H1 (cell line): Measurements from ENCODE around the gene JAKMIP1. TPM values are rescaled to one million over a fixed set of nuclear protein-coding genes. Genes with fewer than 3 reads are reported as not detected.

Experiments
- CHD2 ChIP-seq: IDR thresholded peaks from 2 replicates; pipeline ENCODE4 v1.6.1; 2012; ENCODE audit warnings: low read length, improper control_type of control experiment
- NANOG ChIP-seq: IDR thresholded peaks from 2 replicates; pipeline ENCODE4 v1.6.1; 2011; ENCODE audit warnings: low read length, low read depth, mild to moderate bottlenecking, inconsistent platforms; ENCODE audit not compliant: insufficient read depth, poor library complexity, severe bottlenecking
- SP1 ChIP-seq: IDR thresholded peaks from 2 replicates; pipeline ENCODE4 v1.6.1; 2011; ENCODE audit warnings: low read depth, low read length
- polyA plus RNA-seq, 7 experiments: library from polyadenylated mRNA; depleted of rRNA in 3 of 7; stranded (reverse) in 5 of 7; unstranded in 2 of 7; fragments of >200 nt in 5 of 7; fragments of 200-250 nt in 2 of 7; gene quantifications; 1 replicate in 5 of 7; 2 replicates in 1 of 7; 4 replicates in 1 of 7; pipeline versions ENCODE4 v1.2.1 to v1.2.3, GENCODE V29; 2011 to 2013; ENCODE audit warnings: missing spikeins in 2 of 7, mixed read lengths in 2 of 7
- total RNA-seq: library from RNA; stranded (reverse); fragmentation: NEBNext Ultra II Directional; extraction: Animal tissue kit (Norgen Biotek cat#: 25700); gene quantifications from 2 replicates; pipeline ENCODE4 v1.2.1, GENCODE V29; 2021

Gene JAKMIP1
- total and polyA plus RNA-seq, 2 of the 8 experiments (the other 6 are each of a cell fraction or from before 2014, with no cell fraction given): 2.5 to 4.4 TPM

DNA sequence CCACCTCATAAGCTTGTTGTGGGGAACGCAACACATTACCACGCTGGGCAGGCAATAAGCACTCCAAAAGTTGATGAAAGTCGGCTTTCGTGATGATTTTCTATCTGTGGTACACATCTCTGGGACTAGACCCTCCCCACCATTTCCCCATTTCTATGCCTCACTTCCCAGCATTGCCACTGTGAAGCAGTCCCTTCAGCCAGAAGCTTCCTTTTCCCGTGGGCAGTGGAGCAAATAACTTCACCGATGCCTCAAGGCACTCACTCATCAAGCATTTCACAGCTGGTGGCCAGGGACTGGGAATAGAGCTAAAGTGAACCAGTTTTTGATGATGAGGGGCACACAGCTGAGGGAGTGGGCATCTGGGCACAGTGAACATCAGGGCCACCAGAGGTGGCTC is 201.0 kb downstream of the JAKMIP1 start (continued):
- TF ChIP-seq NANOG (no peak), SP1 (no peak), CHD2 (no peak)
